H1 (cell line): Measurements from ENCODE around the gene RSPH6A. TPM values are rescaled to one million over a fixed set of nuclear protein-coding genes. Genes with fewer than 3 reads are reported as not detected.

Experiments used
- BCL11A ChIP-seq, 2 experiments: IDR thresholded peaks; one replicate each; pipeline ENCODE4 v1.6.1; 2011; ENCODE audit warnings: low read depth in 2 of 2, low read length in 2 of 2, mild to moderate bottlenecking in 2 of 2
- CBX8 ChIP-seq: fragments of 300-800, 300-1000 bp; sonication (generic); IDR thresholded peaks from 2 replicates; pipeline ENCODE4 v1.7.1; 2016; ENCODE audit warnings: low read depth, low read length, borderline replicate concordance
- CTBP2 ChIP-seq: IDR thresholded peaks from 2 replicates; pipeline ENCODE4 v1.7.0; 2011; ENCODE audit warnings: borderline replicate concordance, mild to moderate bottlenecking, moderate library complexity, mixed read lengths, low read length; ENCODE audit not compliant: insufficient read depth, insufficient read length
- FOSL1 ChIP-seq: IDR thresholded peaks from 2 replicates; pipeline ENCODE4 v1.6.1; 2011; ENCODE audit warnings: mild to moderate bottlenecking, low read depth, low read length, moderate library complexity; ENCODE audit not compliant: insufficient read depth
- HDAC2 ChIP-seq, 2 experiments: fragments of 300-600 bp in 1 of 2; sonication (generic) in 1 of 2; IDR thresholded peaks; 2 replicates each; pipeline ENCODE4 v1.6.1; 2011 to 2012; ENCODE audit warnings: low read depth in 2 of 2, low read length in 2 of 2, mild to moderate bottlenecking in 2 of 2, moderate library complexity in 2 of 2, borderline replicate concordance in 1 of 2, inconsistent platforms in 1 of 2
- polyA plus RNA-seq, 7 experiments: library from polyadenylated mRNA; depleted of rRNA in 3 of 7; stranded (reverse) in 5 of 7; unstranded in 2 of 7; fragments of >200 nt in 5 of 7; fragments of 200-250 nt in 2 of 7; gene quantifications; 1 replicate in 5 of 7; 2 replicates in 1 of 7; 4 replicates in 1 of 7; pipeline versions ENCODE4 v1.2.1 to v1.2.3, GENCODE V29; 2011 to 2013; ENCODE audit warnings: missing spikeins in 2 of 7, mixed read lengths in 2 of 7
- total RNA-seq: library from RNA; stranded (reverse); fragmentation: NEBNext Ultra II Directional; extraction: Animal tissue kit (Norgen Biotek cat#: 25700); gene quantifications from 2 replicates; pipeline ENCODE4 v1.2.1, GENCODE V29; 2021

RSPH6A gene
- total and polyA plus RNA-seq, 2 of the 8 experiments (the other 6 are each of a cell fraction or from before 2014, with no cell fraction given): 0.05 to 0.19 TPM

DNA sequence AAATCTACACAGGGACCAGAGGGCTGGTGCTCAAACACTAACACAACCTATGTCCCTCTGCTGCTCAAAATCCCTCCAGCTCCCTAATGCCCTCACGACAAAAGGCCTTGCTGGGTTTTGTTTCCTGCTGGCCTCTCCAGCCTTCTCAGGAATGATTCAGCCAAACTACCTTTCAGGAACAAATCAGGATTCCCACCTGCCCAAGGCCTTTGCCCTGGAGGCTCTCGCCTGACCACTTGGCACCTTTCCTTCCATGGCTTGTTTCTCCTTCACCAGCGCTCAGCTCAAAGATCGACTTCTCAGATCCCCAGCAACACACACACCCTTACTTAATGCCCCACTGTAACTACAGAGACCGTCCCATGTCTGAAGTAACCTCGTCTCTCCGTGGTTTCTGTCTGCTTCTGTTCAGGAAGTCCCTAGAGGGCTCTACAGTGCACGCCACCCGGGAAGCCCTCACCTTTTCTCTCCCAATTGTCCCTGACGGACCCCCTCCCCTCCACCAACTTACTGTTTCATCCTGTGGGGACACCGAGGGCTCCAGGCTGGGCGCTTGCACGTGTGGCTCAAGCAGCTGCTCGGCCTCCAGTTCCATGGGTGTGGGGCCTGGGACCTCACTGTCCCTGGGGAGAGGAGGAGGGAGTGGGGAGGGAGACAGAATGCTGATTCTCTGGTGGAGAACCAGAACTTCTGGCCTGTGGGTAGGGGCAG lies 42.8 kb downstream of the RSPH6A start (continued):
- TF ChIP-seq CBX8 (no peak), BCL11A (IDR thresholded peaks at IDR 0.05; ENCODE audit: low read depth in 2 of 2, low read length in 2 of 2) (no peak), CTBP2 (no peak), HDAC2 (IDR thresholded peaks at IDR 0.05; ENCODE audit: borderline replicate concordance in 1 of 2, low read depth in 2 of 2, low read length in 2 of 2) (no peak), FOSL1 (no peak)
